OCI-LY7 (cell line): ENCODE data around the gene DNASE1.

Source experiments
- EZH2phosphoT487 ChIP-seq: fragments of 200-600 bp; sonication (generic); IDR thresholded peaks from 2 replicates; pipeline ENCODE4 v1.6.1; 2018; ENCODE audit warnings: low read depth, borderline replicate concordance, mild to moderate bottlenecking, mixed run types, antibody characterized with exemption, low read length, moderate library complexity, mixed read lengths
- TF ChIP-seq, protein P1 (sequence below): fragments of 200-600 bp; sonication (generic); conservative IDR thresholded peaks from 2 replicates; pipeline ENCODE4 v1.5.1; 2014; ENCODE audit warnings: mild to moderate bottlenecking, antibody characterized with exemption, low read length, moderate library complexity, mixed read lengths

DNA sequence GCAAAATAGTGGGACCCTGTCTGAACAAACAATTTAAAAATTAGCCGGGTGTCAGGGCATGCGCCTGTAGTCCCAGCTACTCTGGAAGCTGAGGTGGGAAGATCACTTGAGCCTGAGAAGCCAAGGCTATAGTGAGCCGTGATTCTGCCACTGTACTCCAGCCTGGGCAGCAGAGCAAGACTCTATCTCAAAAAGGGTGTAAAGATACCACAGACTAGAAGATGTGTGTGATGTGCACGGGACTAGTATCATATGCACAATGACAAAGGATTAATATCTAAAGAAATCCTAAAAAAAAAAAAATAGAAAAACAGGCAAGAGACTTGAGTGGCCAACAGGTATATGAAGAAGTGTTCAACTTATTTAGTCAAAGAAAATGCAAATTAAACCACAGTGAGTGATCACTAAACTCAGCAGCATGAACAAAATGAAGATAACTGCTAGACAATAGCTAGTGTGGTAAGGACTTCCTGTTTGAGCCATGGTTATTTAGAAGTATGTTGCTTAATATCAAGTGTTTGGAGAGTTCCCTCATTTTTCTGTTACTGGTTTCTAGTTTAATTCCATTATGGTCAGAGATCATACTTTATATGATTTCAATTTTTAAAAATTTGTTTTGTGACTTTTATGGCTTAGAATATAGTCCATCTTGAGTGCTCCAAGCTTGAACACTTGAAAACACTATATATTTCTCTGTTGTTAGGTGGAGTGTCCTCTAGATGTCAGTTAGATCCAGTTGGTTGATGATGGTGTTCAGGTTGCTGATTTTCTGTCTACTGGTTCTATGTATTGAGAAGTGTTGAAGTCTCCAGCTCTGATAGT, 28.4 kb upstream of the DNASE1 start:
- TF ChIP-seq, protein P1, sequence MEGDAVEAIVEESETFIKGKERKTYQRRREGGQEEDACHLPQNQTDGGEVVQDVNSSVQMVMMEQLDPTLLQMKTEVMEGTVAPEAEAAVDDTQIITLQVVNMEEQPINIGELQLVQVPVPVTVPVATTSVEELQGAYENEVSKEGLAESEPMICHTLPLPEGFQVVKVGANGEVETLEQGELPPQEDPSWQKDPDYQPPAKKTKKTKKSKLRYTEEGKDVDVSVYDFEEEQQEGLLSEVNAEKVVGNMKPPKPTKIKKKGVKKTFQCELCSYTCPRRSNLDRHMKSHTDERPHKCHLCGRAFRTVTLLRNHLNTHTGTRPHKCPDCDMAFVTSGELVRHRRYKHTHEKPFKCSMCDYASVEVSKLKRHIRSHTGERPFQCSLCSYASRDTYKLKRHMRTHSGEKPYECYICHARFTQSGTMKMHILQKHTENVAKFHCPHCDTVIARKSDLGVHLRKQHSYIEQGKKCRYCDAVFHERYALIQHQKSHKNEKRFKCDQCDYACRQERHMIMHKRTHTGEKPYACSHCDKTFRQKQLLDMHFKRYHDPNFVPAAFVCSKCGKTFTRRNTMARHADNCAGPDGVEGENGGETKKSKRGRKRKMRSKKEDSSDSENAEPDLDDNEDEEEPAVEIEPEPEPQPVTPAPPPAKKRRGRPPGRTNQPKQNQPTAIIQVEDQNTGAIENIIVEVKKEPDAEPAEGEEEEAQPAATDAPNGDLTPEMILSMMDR = peak; percentile 77
- no peak for TF ChIP-seq EZH2phosphoT487
